Lower leg skin (tissue), 3 donors: ENCODE data around the gene NRDC.

Experiments
- POLR2A ChIP-seq, 2 donors: fragments of 450-650 bp; IDR thresholded peaks; one replicate each; pipeline ENCODE4 v1.6.1; 2016 to 2017; ENCODE audit warnings: antibody characterized with exemption in 2 of 2, mild to moderate bottlenecking in 1 of 2, moderate library complexity in 1 of 2
- TF ChIP-seq, protein P1 (sequence below), 3 donors: fragments of 450-650 bp; IDR thresholded peaks; one replicate each; pipeline ENCODE4 v1.5.1; 2016; ENCODE audit warnings: antibody characterized with exemption in 3 of 3, mild to moderate bottlenecking in 3 of 3, moderate library complexity in 2 of 3

DNA sequence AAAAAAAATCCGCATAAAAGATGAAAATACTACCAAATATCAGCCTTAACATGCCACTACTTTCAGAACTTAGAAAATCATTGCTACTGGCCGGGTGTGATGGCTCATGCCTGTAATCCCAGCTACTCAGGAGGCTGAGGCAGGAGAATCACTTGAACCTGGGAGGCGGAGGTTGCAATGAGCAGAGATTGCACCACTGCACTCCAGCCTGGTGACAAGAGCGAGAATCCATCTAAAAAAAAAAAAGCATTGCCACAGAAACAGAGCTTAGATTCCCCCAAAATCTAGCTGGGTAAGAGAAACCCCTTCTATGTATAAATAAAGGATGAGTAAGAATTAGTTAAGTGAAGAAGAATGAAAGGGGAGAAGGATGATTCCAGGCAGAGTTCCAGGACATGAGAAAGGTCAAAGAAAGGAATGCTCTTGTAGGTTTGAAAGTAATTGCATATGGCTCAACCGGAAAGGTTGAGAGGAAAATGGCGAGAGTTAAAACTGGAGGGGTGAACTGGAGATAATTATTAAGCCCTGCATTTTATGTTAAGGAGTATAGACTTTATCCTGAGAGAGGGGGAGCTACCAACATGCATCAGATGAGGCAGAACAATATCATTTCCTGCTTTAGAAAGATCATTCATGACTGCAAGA is 19.7 kb upstream of the NRDC start:
- TF ChIP-seq, protein P1, sequence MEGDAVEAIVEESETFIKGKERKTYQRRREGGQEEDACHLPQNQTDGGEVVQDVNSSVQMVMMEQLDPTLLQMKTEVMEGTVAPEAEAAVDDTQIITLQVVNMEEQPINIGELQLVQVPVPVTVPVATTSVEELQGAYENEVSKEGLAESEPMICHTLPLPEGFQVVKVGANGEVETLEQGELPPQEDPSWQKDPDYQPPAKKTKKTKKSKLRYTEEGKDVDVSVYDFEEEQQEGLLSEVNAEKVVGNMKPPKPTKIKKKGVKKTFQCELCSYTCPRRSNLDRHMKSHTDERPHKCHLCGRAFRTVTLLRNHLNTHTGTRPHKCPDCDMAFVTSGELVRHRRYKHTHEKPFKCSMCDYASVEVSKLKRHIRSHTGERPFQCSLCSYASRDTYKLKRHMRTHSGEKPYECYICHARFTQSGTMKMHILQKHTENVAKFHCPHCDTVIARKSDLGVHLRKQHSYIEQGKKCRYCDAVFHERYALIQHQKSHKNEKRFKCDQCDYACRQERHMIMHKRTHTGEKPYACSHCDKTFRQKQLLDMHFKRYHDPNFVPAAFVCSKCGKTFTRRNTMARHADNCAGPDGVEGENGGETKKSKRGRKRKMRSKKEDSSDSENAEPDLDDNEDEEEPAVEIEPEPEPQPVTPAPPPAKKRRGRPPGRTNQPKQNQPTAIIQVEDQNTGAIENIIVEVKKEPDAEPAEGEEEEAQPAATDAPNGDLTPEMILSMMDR (IDR thresholded peaks at IDR 0.05), result no peak
- no peak for TF ChIP-seq POLR2A (IDR thresholded peaks at IDR 0.05)
